Choroid plexus epithelial cell (primary cell): ENCODE measurements around the gene GRK6.
A peak's percentile ranks its signal among the peaks of the same experiment; 100 is the strongest.

Experiments
- DNase-seq: peaks from one replicate; pipeline ENCODE4 v3.0.0-alpha.2; 2010; ENCODE audit warnings: low read depth
- H3K4me3 ChIP-seq: 2 replicates; pipeline ENCODE4 v1.5.1; 2011; ENCODE audit warnings: low read depth, mild to moderate bottlenecking, control low read depth, low read length, moderate library complexity
- TF ChIP-seq, protein P1 (sequence below): conservative IDR thresholded peaks from 2 replicates; pipeline ENCODE4 v1.5.1; 2011; ENCODE audit warnings: low read depth, mild to moderate bottlenecking, control low read depth, inconsistent platforms, low read length, moderate library complexity

Gene GRK6

DNA sequence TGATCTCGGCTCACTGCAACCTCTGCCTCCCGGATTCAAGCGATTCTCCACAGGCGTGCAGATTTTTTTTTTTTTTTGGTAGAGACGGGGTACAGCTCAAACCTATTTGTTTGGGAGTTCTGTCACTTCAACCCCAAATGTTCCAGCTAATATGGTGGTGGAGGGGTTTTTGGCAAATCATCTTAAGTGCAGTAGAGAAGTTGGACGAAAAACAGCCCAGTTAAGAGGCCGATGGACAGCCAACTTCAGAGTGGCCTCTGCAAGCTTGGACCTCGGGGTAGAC lies 19.4 kb downstream of the GRK6 start:
- DNase-seq = no peak
- TF ChIP-seq, protein P1, sequence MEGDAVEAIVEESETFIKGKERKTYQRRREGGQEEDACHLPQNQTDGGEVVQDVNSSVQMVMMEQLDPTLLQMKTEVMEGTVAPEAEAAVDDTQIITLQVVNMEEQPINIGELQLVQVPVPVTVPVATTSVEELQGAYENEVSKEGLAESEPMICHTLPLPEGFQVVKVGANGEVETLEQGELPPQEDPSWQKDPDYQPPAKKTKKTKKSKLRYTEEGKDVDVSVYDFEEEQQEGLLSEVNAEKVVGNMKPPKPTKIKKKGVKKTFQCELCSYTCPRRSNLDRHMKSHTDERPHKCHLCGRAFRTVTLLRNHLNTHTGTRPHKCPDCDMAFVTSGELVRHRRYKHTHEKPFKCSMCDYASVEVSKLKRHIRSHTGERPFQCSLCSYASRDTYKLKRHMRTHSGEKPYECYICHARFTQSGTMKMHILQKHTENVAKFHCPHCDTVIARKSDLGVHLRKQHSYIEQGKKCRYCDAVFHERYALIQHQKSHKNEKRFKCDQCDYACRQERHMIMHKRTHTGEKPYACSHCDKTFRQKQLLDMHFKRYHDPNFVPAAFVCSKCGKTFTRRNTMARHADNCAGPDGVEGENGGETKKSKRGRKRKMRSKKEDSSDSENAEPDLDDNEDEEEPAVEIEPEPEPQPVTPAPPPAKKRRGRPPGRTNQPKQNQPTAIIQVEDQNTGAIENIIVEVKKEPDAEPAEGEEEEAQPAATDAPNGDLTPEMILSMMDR = no peak
- H3K4me3 ChIP-seq = peak overlapping the region; percentile 64

DNA sequence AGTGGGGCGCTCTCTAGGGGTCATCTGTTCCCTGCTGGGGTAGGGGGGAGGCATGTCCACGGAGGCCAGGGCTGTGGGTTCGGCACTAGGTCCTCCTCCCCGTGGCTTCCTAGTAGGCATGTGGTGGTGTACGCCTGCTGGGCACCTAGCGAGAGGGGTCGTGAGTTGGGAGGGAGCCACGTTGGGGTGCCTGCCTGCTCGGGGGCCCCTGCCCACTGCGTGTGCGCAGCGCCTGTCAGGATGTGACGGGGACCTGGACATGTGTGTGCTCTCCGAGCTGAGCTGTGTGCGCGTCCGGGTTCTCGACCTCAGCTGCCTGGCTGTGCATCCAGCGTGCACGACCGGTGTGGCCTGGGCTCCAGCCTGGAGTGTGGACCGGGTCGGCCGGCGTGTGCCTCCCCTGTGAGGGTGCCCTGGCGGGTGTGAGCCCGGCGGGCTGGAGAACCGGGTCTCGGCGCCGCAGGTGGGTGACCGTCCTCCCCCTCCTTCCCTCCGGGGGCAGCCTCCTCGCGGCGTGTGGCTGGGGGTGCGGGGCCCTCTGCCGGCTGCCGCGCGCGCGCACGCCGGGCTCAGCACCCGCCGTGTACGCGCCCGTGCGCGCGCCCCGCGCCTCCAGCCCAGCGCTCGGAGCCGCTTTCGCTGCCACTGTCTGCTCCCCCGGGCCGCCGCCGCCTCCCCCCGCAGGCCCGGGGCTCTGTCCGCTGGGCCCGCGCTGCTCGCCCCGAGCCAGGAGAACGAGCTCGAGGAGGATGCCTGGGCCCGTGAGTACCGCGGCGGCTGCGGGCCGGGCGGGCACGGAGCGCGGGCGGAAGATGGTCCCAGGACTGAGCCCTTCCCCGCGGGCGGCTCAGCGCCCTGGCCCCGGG lies 20.0 kb downstream of the GRK6 start, which contains the start of gene PRR7:
Gene PRR7 (plus strand): TSS at position 615 of the 866 bp plus-strand sequence. CDS start 8,254 bp downstream, outside the sequence.
- DNase-seq = peak; percentile 55
- H3K4me3 ChIP-seq = peak within 1 kb of the TSS; percentile 64
- TF ChIP-seq, protein P1 = no peak

DNA sequence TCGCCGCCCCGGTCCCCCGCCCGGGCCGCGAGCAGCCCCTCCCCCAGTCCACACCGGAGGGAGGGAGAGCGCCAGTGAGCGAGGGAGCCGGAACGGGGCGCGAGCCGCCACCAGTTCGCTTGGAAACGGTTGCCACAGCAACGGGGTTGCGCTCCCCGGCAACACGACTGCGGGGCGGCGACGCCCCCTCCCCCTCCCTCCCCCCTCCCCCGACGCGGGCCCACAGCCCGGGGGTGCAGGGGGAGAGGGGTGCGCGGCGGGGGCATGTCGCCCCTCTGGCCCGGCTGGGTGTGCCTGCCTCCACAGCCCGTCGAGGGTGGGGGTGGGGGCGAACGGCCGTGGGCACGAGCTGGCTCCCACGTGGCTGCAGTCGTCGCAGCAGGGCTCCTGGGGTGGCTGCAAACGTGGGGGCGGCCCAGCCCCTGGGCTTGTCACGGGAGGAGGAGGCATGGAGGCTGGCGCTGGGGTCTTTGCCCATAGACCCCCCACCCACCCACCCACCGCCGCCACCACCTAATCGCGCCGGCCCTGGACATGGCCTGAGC lies 20.7 kb downstream of the GRK6 start:
- TF ChIP-seq, protein P1 = no peak
- H3K4me3 ChIP-seq = peak overlapping the region; percentile 64
- DNase-seq = peak; percentile 42

DNA sequence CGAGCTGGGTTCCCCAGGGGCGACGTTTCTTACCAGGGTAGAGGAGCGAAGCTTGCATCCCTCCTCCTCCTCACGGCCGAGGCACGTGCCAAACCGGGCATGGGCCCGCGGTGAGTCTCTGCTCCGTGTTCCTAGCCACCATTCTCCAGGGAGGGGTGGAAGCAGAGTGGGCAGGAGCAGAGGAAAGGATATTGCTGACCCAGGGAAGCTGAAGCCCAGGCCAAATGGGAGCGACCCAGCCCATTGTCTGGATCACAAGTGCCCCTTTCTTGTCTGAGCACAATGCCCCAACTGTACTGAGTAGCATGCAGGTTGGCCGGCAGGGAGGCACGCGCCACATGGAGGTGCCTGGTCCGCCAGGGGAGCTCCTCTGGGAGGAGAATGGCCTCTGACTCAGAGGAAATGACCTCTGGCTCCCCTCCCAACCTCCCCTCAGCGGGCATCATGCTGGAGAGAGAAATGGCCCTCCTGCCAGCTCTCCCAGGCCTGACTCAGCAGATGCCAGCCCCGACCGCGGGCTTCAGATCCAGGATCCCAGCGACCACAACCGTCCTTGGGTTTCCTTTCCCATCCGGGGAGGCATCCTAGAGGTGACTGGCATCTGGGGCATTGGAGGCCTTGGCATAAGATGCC lies 21.3 kb downstream of the GRK6 start:
- TF ChIP-seq, protein P1 = no peak
- H3K4me3 ChIP-seq = peak overlapping the region; percentile 24
- DNase-seq = no peak

DNA sequence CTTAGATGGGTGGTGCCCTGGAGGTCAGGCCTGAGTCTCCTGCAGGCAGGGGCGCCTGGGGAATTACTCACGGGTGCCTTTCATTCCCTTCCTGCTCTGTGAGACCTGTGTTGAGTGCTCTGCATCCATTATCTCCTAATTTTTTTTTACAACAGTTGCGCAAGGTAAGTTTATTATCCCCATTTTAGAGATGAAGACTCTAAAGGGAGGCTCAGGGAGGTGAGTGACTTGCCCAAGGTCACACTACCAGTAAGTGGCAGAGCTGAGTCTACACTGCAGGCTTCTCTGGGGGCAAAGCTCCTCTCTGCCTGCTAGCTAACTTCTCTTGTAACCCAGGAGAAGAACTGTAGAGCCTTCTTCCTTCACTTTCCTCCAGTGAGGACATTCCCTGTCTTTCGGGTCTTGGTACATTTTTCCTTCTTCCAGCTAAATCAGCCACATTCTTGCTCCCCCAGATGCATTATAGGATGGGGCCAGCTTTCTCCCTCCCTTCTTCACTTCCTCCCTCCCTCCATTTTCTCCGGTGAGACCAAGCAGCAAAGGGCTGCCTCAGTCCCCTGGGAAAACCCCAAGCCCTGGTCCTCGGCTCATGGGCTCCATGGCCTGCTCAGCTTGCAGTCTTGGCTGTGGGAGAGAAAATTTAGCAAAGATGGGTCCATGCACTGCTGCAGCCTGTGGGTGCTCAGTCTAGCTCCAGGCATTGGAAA lies 21.9 kb downstream of the GRK6 start:
- no peak overlapping the region for H3K4me3 ChIP-seq
- no peak for DNase-seq
- TF ChIP-seq, protein P1 = no peak

DNA sequence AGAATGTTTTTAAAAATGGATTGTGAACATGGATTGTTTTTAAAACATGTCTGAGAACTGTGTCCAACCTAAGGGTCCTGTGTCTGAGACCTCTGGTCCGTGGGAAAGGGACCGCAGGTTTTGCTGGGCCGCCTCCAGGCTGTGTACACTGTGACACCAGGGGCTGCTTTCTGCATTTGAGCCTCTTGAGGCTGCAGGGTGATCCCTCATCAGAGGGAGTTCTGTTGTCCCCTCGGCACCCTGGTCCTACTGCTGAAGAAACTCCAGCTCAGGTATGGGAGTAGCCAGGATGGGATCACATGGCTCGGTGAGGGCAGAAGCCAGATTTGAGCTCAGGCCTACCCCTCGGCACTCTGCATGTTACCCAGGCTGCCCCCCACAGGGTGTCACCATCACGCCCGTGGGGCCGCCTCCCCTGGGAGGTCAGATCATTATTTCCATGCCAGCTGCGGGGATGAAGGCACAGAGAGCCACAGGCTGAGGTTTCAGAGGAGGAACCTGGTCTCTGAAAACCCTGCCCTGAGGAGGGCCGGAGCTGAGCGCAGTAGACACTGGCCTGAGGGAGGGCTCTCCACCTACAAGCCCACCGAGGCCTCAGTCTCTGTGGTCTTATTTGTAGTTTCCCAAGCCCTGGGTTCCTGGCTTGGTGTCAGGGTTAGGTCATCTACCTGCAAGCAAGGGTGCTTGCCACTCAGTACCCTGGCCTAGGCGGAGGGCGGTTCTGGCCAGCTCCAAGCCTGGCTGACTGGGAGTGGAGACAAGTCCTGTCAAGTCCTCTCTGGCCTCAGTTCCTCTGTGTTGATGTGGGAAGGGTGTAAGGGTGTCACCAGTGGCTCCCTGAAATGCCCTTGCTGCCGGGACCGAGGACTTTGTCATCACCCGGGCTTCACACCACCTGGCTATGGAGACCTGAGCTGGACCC lies 22.9 kb downstream of the GRK6 start:
- DNase-seq = no peak
- no peak overlapping the region for H3K4me3 ChIP-seq
- TF ChIP-seq, protein P1 = no peak
